COLO668 (cell line): ENCODE results near the gene PRICKLE1.

Experiments used
- DNase-seq: peaks from one replicate; lab custom pipeline; 2025; ENCODE audit not compliant: unreplicated experiment; lab: John Stamatoyannopoulos, UW

PRICKLE1 gene

GRCh38 chr12:42462486-42462885 lies 127.1 kb downstream of the PRICKLE1 start:
- no peak for DNase-seq

DNA sequence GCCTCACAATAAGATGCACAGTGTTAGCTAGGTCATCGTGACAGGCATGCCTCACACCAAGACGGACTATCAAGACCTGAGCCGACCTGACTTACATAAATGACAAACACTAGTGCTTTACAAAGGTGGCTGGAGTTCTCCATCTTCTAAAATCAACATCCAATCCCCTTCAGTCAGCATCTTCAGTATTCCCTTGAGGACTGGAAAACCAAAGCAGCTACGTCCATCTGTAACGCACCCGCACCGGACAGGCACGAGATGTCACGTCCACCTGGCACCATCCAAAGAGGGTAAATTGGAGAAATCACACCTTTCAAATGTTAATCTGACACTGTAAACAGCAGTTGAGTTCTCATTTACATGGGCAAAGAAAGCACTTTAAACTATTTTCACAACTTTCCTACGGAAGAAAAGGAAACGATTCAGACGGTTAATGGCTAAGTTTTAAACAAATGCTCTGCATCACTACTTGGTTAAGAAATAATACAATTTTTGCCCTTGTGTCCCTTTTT lies 130.2 kb downstream of the PRICKLE1 start:
- DNase-seq = no peak

- no peak for DNase-seq
These were observed 131.0 kb downstream of the PRICKLE1 start for GRCh38 chr12:42458575-42458974.

DNA sequence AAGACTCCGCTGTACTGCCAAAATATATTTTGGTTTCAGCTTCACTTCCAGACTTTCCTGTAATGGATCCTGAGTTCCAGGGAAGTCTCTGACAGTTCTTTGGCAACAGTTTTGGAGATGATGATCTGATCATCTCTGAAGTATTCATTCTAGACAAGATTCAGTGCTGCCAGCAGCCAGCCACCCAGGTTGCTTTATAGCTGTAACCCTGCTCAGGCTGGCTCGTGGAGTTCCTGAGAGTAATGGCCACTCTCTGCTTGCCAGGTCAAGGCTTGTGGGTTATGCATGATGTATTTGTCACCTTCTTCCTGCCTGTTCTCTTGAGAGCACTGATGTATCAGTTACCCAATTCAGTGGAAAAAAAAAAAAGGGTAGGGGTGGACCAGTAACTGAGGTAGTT lies 139.3 kb downstream of the PRICKLE1 start:
- DNase-seq = no peak

- no peak for DNase-seq
These were observed 140.7 kb downstream of the PRICKLE1 start for GRCh38 chr12:42448841-42449240.

DNA sequence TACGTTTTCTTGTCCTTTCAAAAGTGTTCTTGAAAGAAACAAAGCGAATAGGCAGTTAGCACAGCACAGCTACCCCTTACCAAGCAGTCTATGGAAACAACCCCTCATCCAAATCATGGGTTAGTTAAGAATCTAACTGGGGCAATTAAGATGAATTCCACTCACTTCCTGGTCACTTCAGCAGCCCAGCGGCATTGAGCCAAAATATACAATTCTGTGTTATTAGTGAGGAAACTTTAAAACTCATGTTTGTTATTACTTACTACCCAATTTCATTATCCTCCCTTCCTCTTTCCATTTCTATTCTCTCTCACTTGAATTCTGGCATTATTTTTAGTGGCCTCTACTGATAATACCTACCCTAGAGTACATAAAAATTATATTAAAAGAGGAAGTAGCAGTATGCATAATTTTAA lies 142.2 kb downstream of the PRICKLE1 start:
- DNase-seq = no peak

DNA sequence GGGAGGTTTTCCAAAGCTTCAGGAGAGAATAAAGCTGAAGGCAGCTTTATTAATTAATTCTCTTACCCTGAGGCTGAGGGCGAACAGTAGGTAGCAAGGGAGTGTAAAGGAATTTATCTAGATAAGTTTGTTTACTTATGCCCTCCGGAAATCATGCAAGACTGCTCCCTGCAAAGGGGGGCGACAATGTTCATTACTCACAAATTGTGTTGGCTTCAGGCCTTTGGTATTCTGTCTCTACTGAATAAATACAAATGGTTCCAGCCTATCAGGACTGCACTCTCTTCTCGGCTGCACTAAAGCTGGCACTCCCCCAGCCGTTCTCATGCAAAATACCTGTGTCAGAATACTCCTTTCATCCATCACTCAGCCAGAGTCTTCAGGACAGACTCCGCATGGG lies 142.8 kb downstream of the PRICKLE1 start:
- no peak for DNase-seq

- DNase-seq = no peak
These were observed 143.7 kb downstream of the PRICKLE1 start for GRCh38 chr12:42445891-42446290.

DNA sequence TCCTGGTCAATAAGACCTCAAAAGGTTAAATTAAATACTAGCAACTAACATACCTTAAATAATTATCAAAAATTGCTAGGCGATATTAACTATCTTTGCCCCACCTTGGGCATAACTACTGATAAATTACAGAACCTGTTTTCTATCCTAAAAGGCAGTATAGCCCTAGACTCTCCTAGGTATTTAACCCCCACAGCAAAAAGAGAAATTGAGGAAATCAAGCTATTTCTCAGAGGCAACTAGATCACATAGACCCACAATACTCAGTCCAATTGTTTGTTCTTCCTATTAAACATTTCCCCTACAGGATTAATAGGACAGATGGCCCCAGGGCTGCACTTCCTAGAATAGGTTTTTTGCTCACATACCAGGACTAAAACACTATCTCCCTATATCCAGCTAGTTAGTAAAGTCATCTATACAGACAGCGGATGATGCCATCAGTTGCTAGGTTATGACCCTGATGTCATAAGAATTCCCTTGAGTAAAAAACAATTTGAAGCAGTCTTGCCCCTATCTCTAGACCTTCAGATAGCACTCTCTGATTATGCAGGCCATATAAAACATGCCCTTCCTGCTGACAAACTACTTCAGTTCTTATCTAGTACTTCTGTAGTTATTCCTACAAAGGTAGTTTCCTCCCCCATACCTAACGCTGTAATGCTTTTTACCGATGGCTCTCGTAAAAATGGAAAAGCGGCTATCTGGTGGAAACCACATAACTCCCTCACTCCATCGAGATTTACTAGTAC lies 145.2 kb downstream of the PRICKLE1 start:
- DNase-seq = no peak

DNA sequence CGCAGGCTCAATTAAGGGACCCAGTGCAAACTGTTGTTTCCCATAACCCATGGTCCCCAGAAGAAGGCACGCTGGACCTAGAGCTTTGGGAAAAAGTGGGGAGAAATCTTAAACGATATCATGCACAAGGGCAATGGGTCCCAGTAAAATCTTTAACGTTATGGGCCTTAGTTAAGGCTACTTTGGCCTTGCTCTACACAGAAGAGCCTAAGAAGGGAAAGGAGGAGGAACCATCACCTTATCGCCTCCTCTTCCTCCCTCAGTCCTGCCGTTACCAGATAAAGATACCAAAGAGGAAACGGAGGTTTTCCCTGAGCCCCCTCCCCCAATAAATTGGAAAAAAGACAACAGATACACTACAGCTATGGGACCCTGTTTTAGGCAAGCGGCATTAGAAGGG lies 146.7 kb downstream of the PRICKLE1 start:
- no peak for DNase-seq

DNA sequence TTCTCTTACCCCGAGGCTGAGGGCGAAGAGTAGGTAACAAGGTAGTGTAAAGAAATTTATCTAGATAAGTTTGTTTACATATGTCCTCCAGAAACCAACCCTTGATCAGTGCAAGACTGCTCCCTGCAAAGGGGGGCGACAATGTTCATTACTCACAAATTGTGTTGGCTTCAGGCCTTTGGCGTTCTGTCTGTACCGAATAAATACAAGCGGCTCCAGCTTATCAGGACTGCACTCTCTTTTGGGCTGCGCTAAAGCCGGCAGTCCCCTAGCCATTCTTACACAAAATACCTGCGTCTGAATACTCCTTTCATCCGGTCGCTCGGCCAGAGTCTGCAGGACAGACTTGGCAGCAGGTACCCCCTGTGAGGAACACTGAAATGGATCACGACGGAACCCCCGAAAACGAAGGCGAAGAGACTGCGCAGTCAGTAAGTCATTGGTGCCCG lies 147.2 kb downstream of the PRICKLE1 start:
- no peak for DNase-seq

DNA sequence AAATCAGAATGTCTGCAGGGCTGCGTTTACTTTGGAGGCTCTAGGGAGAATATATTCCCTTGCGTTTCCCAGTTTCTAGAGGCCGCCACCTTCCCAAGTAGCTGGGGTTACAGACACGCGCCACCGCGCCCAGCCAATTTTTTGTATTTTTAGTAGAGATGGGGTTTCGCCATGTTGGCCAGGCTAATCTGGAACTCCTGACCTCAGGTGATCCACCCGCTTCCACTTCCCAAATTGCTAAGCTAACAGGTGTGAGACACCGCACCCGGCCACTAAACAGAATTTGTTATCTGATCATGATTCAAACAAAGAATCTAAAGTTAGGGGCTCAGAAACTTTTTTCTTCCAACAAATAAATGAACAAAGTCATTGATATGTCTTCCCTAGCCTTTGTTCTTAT lies 148.9 kb downstream of the PRICKLE1 start:
- DNase-seq = no peak

GRCh38 chr12:42432517-42433140 lies 156.9 kb downstream of the PRICKLE1 start:
- no peak for DNase-seq

GRCh38 chr12:42428850-42429249 lies 160.7 kb downstream of the PRICKLE1 start:
- no peak for DNase-seq

DNA sequence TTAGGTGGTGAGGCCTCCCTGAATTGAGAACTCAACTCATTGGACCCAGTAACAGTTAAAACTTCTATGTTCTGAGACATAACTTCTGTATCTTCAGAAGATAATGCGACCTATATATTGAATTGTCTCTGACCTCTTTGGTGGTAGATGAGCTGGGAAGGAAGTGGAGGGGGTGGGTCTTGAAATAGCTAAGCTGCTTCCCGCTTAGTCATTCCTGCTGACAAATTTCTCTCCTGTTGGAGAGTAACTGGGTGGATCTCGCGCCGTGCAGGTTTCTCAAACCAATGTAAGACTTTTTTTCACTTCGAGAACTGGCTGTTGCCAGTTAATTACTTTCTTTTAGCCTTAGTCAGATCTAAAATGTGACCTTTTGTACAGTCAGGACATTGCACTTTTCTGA lies 162.8 kb downstream of the PRICKLE1 start:
- DNase-seq = no peak

DNA sequence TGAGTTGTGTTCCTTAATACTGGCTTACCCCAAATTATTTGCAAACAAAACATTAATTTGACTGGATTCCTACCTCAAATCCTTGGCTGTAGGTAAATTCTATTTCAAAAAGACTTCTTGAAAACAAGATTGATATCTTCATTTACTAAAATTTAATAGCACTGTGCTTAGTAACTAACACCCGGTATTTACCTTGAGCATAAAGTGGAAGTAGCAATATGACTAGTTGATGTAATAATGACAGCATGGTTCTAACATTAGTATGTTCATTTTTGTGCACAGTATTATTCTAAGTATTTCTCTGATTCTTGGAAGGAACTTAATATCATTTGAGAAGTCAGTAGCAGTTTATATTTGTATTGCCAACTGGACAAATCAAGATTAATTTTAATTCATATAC lies 166.8 kb downstream of the PRICKLE1 start:
- DNase-seq = no peak

DNA sequence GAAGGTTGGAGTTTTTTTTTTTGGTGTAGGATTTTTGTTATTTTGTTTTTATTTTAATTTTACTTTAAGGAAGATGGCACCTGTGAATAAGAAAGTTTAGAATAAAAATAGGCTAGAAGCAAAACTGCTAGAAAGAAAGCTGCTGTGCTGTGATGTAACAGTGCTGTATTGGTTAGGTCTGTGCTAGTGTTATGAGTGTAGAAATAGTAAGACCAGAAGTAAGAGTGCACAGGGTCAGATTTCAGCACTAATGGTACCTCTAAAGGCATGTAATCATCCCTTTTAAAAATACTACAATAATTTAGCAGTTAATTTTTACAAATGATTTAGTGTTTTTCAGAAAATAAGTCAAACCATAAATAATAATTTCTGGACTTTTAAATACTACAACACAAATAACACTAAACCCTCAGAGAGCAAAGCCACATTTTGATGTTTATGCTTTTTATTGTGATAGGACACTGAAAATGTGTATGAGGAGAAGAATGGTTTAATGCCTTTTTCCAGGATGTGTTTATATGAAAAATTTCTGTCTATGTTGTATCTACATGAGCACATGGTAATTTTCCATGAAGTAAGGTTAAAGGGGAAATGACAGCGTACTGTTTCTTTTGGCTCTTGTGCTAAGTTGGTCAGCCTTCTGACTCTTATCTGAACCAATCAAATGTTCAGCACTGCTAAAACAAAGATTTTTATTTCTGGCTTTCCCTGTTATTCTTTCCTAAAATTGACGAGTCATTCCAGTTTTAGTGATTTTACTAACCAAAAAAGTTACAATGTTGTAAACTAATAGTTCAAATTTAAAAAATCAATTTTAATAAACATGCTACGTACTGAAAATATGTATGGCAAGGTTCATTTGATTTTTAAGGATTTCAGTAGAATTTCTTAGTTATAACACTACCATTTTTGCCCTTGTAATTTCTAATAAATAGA lies 167.4 kb downstream of the PRICKLE1 start:
- no peak for DNase-seq

- no peak for DNase-seq
These were observed 169.2 kb downstream of the PRICKLE1 start for GRCh38 chr12:42420395-42420794.

GRCh38 chr12:42410340-42410739 lies 179.2 kb downstream of the PRICKLE1 start:
- DNase-seq = no peak

DNA sequence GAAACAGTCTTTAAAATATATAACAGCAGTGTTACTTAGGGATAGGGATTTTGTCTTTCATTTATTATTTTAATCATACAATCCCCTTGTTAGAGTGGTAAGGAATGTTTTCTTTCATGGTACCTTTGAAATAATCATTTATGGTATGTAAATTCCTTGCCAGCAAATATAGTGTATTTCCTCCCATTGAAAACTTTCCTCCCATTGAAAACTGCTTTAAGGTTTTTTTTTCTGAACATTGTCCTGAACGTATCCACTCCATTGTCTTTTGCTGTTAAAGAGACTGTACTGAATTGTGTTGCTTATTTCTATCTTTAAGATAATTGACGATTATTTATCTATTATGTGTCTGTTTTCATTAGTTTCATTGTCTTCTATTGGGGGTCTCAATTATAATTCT lies 180.1 kb downstream of the PRICKLE1 start:
- DNase-seq = no peak

- no peak for DNase-seq
These were observed 182.2 kb downstream of the PRICKLE1 start for GRCh38 chr12:42407306-42407705.
